Pancreas (tissue), 10 donors: Measurements from ENCODE around the gene EPHA10. TPM values are rescaled to one million over a fixed set of nuclear protein-coding genes. Genes with fewer than 3 reads are reported as not detected.

ENCODE experiments used
- ATAC-seq, 4 donors: fragments of 200-7000 bp; cut with Tn5 transposase; one replicate each; pipeline versions ENCODE4 v1.8.0 to v1.9.1; 2020; ENCODE audit warnings: mild to moderate bottlenecking in 4 of 4, moderate library complexity in 4 of 4
- DNase-seq, 6 donors: peaks; one replicate each; pipeline ENCODE4 v3.0.0-alpha.2; 2020
- FAIRE-seq: peaks from 2 replicates; lab custom pipeline; 2012; peaks lifted over from hg19 to GRCh38; lab: Jason Lieb, UNC
- H3K27ac ChIP-seq, 4 donors: fragments of 200-600 bp; sonication (generic); 1 replicate in 3 of 4; 2 replicates in 1 of 4; pipeline versions ENCODE4 v1.5.0 to v1.8.0; 2020
- H3K27me3 ChIP-seq, 4 donors: fragments of 200-600 bp; one replicate each; pipeline ENCODE4 v1.8.0; 2021
- H3K36me3 ChIP-seq, 3 donors: fragments of 200-600 bp; sonication (generic) in 1 of 3; one replicate each; pipeline versions ENCODE4 v1.5.0 to v1.8.0; 2020 to 2021
- H3K4me1 ChIP-seq, 3 donors: fragments of 200-600 bp; one replicate each; pipeline ENCODE4 v1.8.0; 2021
- H3K4me3 ChIP-seq, 4 donors: fragments of 200-600 bp; sonication (generic) in 2 of 4; one replicate each; pipeline versions ENCODE4 v1.5.0 to v1.8.0; 2020 to 2021
- H3K9me3 ChIP-seq, 4 donors: fragments of 200-600 bp; one replicate each; pipeline ENCODE4 v1.8.0; 2021
- CTCF ChIP-seq, 4 donors: fragments of 200-600 bp; sonication (generic) in 3 of 4; IDR thresholded peaks; one replicate each; pipeline versions ENCODE4 v1.5.0 to v1.8.0; 2021; ENCODE audit warnings: antibody characterized with exemption in 4 of 4
- WGBS, 2 donors: extraction: QIAGEN DNeasy Blood & Tissue Kit; methylation state at CpG; one replicate each; pipeline ENCODE4 v1.1.7; 2013; 5-methylcytosine and 5-hydroxymethylcytosine counted together
- intact Hi-C, 3 donors: fragments of 100-400 bp; cut with DNase I; formaldehyde crosslinking; loops; one replicate each; pipeline versions ENCODE4 v1.11.1 to v1.14.2; 2022
- polyA plus RNA-seq, 2 donors: library from polyadenylated mRNA; stranded (reverse); fragments of 200-250 nt; gene quantifications; one replicate each; pipeline ENCODE4 v1.2.3, GENCODE V29; 2013
- total RNA-seq, 6 donors: library from RNA; stranded (reverse); fragmentation: NEBNext Ultra II Directional in 4 of 6; extraction: Animal tissue kit (Norgen Biotek cat#: 25700) in 4 of 6; gene quantifications; one replicate each; pipeline versions ENCODE4 v1.2.1 to v1.2.4, GENCODE V29; 2021 to 2023
- donor health status: healthy with polysubstance abuse.
- donor health status: DM: no; HTN: no; CAD: no; lungs with moderate emphysema.
- donor health status: DM: no; HTN: no; CAD: no.
- donor health status: control.
- donor health status: control.
- donor health status: Bipolar disorder and iron deficiency.
- donor health status: DM: yes; HTN: yes; CAD: no.
- donor health status: DM: no; HTN: no; CAD: no.
- donor health status: DM: no; HTN: no; CAD: no.
- donor health status: DM: yes; HTN: yes; CAD: no.

The EPHA10 gene
- total and polyA plus RNA-seq, 8 donors = 1.7 to 3.8 (median 2.2) TPM

- Histone ChIP-seq H3K27me3 (no peaks in the 10 kb centered on the region), H3K4me1 (no peaks in the 10 kb centered on the region), H3K27ac (no peak overlapping the region), H3K4me3 (peak overlapping the region in 3 of 4 donors; percentile 30 to 53 (median 47)), H3K9me3 (no peaks in the 10 kb centered on the region), H3K36me3 (no peaks in the 10 kb centered on the region)
- no peak for TF ChIP-seq CTCF (IDR thresholded peaks at IDR 0.05)
- no peak for DNase-seq
- 22 to 23% methylated on average over 11 of the region's 11 CpGs for WGBS, 2 donors
- peak in 2 of 4 donors; percentile 6 to 9 for ATAC-seq
- FAIRE-seq = no peak
- intact Hi-C loops = no loop called here
Observed at GRCh38 chr1:37752213-37752582, 12.7 kb downstream of the EPHA10 start.

GRCh38 chr1:37748565-37748964 is 16.4 kb downstream of the EPHA10 start:
- DNase-seq (no peak), ATAC-seq (no peak), FAIRE-seq (no peak)
- H3K4me1 ChIP-seq = no peaks in the 10 kb centered on the region
- 94% methylated on average over 1 of the region's 1 CpG for WGBS, 2 donors
- H3K9me3 ChIP-seq = no peaks in the 10 kb centered on the region
- no peak for TF ChIP-seq CTCF (IDR thresholded peaks at IDR 0.05)
- no peaks in the 10 kb centered on the region for H3K36me3 ChIP-seq
- no peak overlapping the region for H3K27ac ChIP-seq
- H3K4me3 ChIP-seq = no peak overlapping the region
- intact Hi-C loops = no loop called here
- H3K27me3 ChIP-seq = no peaks in the 10 kb centered on the region

GRCh38 chr1:37746806-37747205 is 18.1 kb downstream of the EPHA10 start:
- H3K27me3 ChIP-seq = no peaks in the 10 kb centered on the region
- TF ChIP-seq CTCF (IDR thresholded peaks at IDR 0.05) = no peak
- no peaks in the 10 kb centered on the region for H3K9me3 ChIP-seq
- DNase-seq (no peak), ATAC-seq (no peak), FAIRE-seq (no peak)
- no peaks in the 10 kb centered on the region for H3K4me1 ChIP-seq
- H3K4me3 ChIP-seq = no peak overlapping the region
- 97% methylated on average over 3 of the region's 3 CpGs for WGBS, 2 donors
- no peak overlapping the region for H3K27ac ChIP-seq
- H3K36me3 ChIP-seq = no peaks in the 10 kb centered on the region
- intact Hi-C loops = no loop called here

DNA sequence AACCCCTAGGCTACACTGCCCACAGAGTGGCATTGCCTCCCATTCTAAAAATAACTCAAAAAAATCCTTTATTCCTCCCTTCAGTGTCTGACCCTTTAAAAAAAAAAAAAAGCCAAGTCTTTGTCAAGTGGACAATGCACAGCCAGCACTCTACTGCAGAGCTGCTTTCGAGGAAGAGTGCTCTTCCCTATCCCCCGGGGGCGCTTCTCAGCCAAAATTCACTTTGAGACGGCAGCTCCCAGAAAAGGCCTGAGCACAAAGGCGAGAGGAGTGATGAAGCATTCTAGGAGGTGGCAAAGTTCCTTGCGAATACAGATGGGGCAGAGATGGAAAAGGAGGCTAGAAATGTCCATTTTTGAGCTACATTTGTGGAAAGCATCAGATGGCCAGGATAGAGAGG is 23.3 kb downstream of the EPHA10 start:
- FAIRE-seq = no peak
- 53 to 60% methylated on average over 6 of the region's 6 CpGs for WGBS, 2 donors

More for the DNA sequence above, 23.3 kb downstream of the EPHA10 start:
- no peak for TF ChIP-seq CTCF (IDR thresholded peaks at IDR 0.05)
- Histone ChIP-seq H3K4me3 (no peak overlapping the region), H3K9me3 (no peaks in the 10 kb centered on the region), H3K27me3 (no peaks in the 10 kb centered on the region), H3K36me3 (no peaks in the 10 kb centered on the region), H3K4me1 (peaks cover 0 to 4% (median 0%) of the 10 kb centered on the region in 3 donors), H3K27ac (no peak overlapping the region)
- no peak for DNase-seq
- intact Hi-C loops = no loop called here
- no peak for ATAC-seq
